IMR-90 (cell line): Measurements from ENCODE around the gene SIRT7. TPM values are rescaled to one million over a fixed set of nuclear protein-coding genes. Genes with fewer than 3 reads are reported as not detected.

Experiments
- ATAC-seq: fragments of 200-7000 bp; cut with Tn5 transposase; 2 replicates; pipeline ENCODE4 v1.9.1; 2020; ENCODE audit warnings: low read depth, mild to moderate bottlenecking, moderate library complexity
- BruUV-seq: library from RNA; stranded (reverse); fragments of 400-500 nt; replicated peaks from 2 replicates; lab custom pipeline; 2021; lab: Mats Ljungman, UMichigan
- CTCF ChIA-PET: fragments of 300-600 bp; formaldehyde crosslinking; extraction: SDS; loops from one replicate; lab custom pipeline; 2021; ENCODE audit warnings: antibody characterized with exemption; lab: Yijun Ruan, JAX
- POLR2A ChIA-PET: fragments of 300-600 bp; sonication (Branson Sonifier 250); formaldehyde crosslinking; loops from one replicate; lab custom pipeline; 2022; ENCODE audit warnings: antibody characterized with exemption; ENCODE audit not compliant: unreplicated experiment; lab: Charles Lee
- DNase-seq: peaks from one replicate; pipeline ENCODE4 v3.0.0; 2013
- H2AFZ ChIP-seq: replicated peaks from 2 replicates; pipeline ENCODE3; 2013; ENCODE audit warnings: low read length, mild to moderate bottlenecking; ENCODE audit not compliant: poor library complexity
- H2AK5ac ChIP-seq: 2 replicates; pipeline ENCODE4 v1.6.1; 2013; ENCODE audit warnings: low read depth, low read length, inconsistent platforms
- H2AK9ac ChIP-seq: replicated peaks from 2 replicates; pipeline ENCODE3; 2013; ENCODE audit warnings: mild to moderate bottlenecking, low read depth, low read length, moderate library complexity; ENCODE audit not compliant: poor library complexity
- H2BK120ac ChIP-seq: 2 replicates; pipeline ENCODE4 v1.6.1; 2013; ENCODE audit warnings: low read depth, low read length, inconsistent platforms
- H2BK15ac ChIP-seq: 3 replicates; pipeline ENCODE4 v1.6.1; 2013; ENCODE audit warnings: low read depth, low read length, inconsistent platforms
- H2BK20ac ChIP-seq: 2 replicates; pipeline ENCODE4 v1.6.1; 2013; ENCODE audit warnings: low read depth, mild to moderate bottlenecking, inconsistent platforms, low read length, moderate library complexity
- H2BK5ac ChIP-seq: 2 replicates; pipeline ENCODE4 v1.6.1; 2013; ENCODE audit warnings: mild to moderate bottlenecking, low read depth, low read length, inconsistent platforms; ENCODE audit not compliant: poor library complexity, severe bottlenecking
- H3K14ac ChIP-seq: replicated peaks from 2 replicates; pipeline ENCODE4 v1.6.1; 2013; ENCODE audit warnings: low read depth, low read length, inconsistent platforms
- H3K18ac ChIP-seq: 2 replicates; pipeline ENCODE4 v1.6.1; 2013; ENCODE audit warnings: low read depth, low read length, control low read depth
- H3K23ac ChIP-seq: 2 replicates; pipeline ENCODE4 v1.6.1; 2013; ENCODE audit warnings: low read depth, low read length, inconsistent platforms
- H3K27ac ChIP-seq: 2 replicates; pipeline ENCODE4 v1.5.1; 2013; ENCODE audit warnings: mild to moderate bottlenecking, control low read depth, low read length; ENCODE audit not compliant: insufficient read depth
- H3K27me3 ChIP-seq: 2 replicates; pipeline ENCODE4 v1.6.1; 2013; ENCODE audit warnings: low read length; ENCODE audit not compliant: control insufficient read depth, insufficient read depth
- H3K36me3 ChIP-seq: 2 replicates; pipeline ENCODE4 v1.6.1; 2013; ENCODE audit warnings: low read length, mixed read lengths; ENCODE audit not compliant: control insufficient read depth, insufficient read depth
- H3K4ac ChIP-seq: 2 replicates; pipeline ENCODE4 v1.6.1; 2013; ENCODE audit warnings: low read depth, low read length, inconsistent platforms
- H3K4me1 ChIP-seq: 2 replicates; pipeline ENCODE4 v1.6.1; 2013; ENCODE audit warnings: low read length, mixed read lengths; ENCODE audit not compliant: control insufficient read depth, insufficient read depth
- H3K4me2 ChIP-seq: 2 replicates; pipeline ENCODE4 v1.6.1; 2013; ENCODE audit warnings: low read depth, mild to moderate bottlenecking, control low read depth, low read length, moderate library complexity
- H3K4me3 ChIP-seq: 2 replicates; pipeline ENCODE4 v1.5.1; 2013; ENCODE audit warnings: low read depth, mild to moderate bottlenecking, control low read depth, low read length, moderate library complexity; ENCODE audit not compliant: insufficient read depth
- H3K56ac ChIP-seq: 2 replicates; pipeline ENCODE4 v1.6.1; 2013; ENCODE audit warnings: low read length, inconsistent platforms; ENCODE audit not compliant: insufficient read depth; ENCODE audit errors: extremely low read depth
- H3K79me1 ChIP-seq, 2 experiments: 2 replicates each; pipeline ENCODE4 v1.6.1; 2013; ENCODE audit warnings: low read length in 2 of 2, inconsistent platforms in 1 of 2, low read depth in 1 of 2
- H3K9ac ChIP-seq: 2 replicates; pipeline ENCODE4 v1.6.1; 2013; ENCODE audit warnings: low read depth, low read length, control low read depth
- H3K9me1 ChIP-seq: 2 replicates; pipeline ENCODE4 v1.6.1; 2013; ENCODE audit warnings: low read length, inconsistent platforms; ENCODE audit not compliant: insufficient read depth
- H3K9me3 ChIP-seq: 2 replicates; pipeline ENCODE4 v1.6.1; 2013; ENCODE audit warnings: low read length; ENCODE audit not compliant: control insufficient read depth, insufficient read depth
- H4K20me1 ChIP-seq: 2 replicates; pipeline ENCODE4 v1.6.1; 2013; ENCODE audit warnings: low read length, inconsistent platforms; ENCODE audit not compliant: insufficient read depth
- H4K5ac ChIP-seq: 2 replicates; pipeline ENCODE4 v1.6.1; 2013; ENCODE audit warnings: mild to moderate bottlenecking, low read depth, low read length, control low read depth
- H4K8ac ChIP-seq, 2 experiments: 2 replicates each; pipeline ENCODE4 v1.6.1; 2013; ENCODE audit warnings: low read depth in 2 of 2, low read length in 2 of 2, control low read depth in 1 of 2, inconsistent platforms in 1 of 2
- H4K91ac ChIP-seq: 2 replicates; pipeline ENCODE4 v1.6.1; 2013; ENCODE audit warnings: low read depth, low read length, inconsistent platforms; ENCODE audit not compliant: insufficient read depth
- BHLHE40 ChIP-seq: fragments of 150-350 bp; IDR thresholded peaks from 2 replicates; pipeline ENCODE4 v1.6.1; 2016; ENCODE audit warnings: mild to moderate bottlenecking, low read depth, low read length
- CEBPB ChIP-seq: IDR thresholded peaks from 2 replicates; pipeline ENCODE4 v1.6.1; 2012; ENCODE audit warnings: low read depth, low read length, improper control_type of control experiment
- CHD1 ChIP-seq: IDR thresholded peaks from 2 replicates; pipeline ENCODE4 v1.6.1; 2012; ENCODE audit warnings: low read depth, low read length, improper control_type of control experiment
- ELK1 ChIP-seq: fragments of 150-350 bp; IDR thresholded peaks from 2 replicates; pipeline ENCODE4 v1.6.1; 2016; ENCODE audit warnings: low read depth, mild to moderate bottlenecking, low read length, moderate library complexity, borderline replicate concordance
- FOS ChIP-seq: fragments of 150-350 bp; IDR thresholded peaks from 2 replicates; pipeline ENCODE4 v1.6.1; 2016; ENCODE audit warnings: low read depth, low read length
- MAFK ChIP-seq: IDR thresholded peaks from 2 replicates; pipeline ENCODE4 v1.6.1; 2012; ENCODE audit warnings: low read depth, low read length, improper control_type of control experiment
- MAZ ChIP-seq: IDR thresholded peaks from 2 replicates; pipeline ENCODE4 v1.6.1; 2012; ENCODE audit warnings: low read depth, mild to moderate bottlenecking, low read length, improper control_type of control experiment, moderate library complexity, borderline replicate concordance
- MXI1 ChIP-seq: IDR thresholded peaks from 2 replicates; pipeline ENCODE4 v1.6.1; 2012; ENCODE audit warnings: low read depth, mild to moderate bottlenecking, low read length, moderate library complexity, borderline replicate concordance
- RAD21 ChIP-seq: IDR thresholded peaks from 2 replicates; pipeline ENCODE4 v1.6.1; 2012; ENCODE audit warnings: low read length, improper control_type of control experiment
- RCOR1 ChIP-seq: IDR thresholded peaks from 2 replicates; pipeline ENCODE4 v1.6.1; 2012; ENCODE audit warnings: mild to moderate bottlenecking, low read length, improper control_type of control experiment; ENCODE audit not compliant: insufficient replicate concordance
- RFX5 ChIP-seq: IDR thresholded peaks from 2 replicates; pipeline ENCODE4 v1.8.0; 2012; ENCODE audit warnings: low read depth, mild to moderate bottlenecking, low read length, moderate library complexity
- SMC3 ChIP-seq: fragments of 150-350 bp; IDR thresholded peaks from 2 replicates; pipeline ENCODE4 v1.6.1; 2016; ENCODE audit warnings: low read depth, mild to moderate bottlenecking, antibody characterized with exemption, low read length, moderate library complexity
- USF2 ChIP-seq: fragments of 150-350 bp; IDR thresholded peaks from 2 replicates; pipeline ENCODE4 v1.6.1; 2017; ENCODE audit warnings: mild to moderate bottlenecking, antibody characterized with exemption, low read length, low read depth
- WGBS, 2 experiments: methylation state at CpG; one replicate each; pipeline versions ENCODE4 v1.1.5 to v1.1.7; 2013; ENCODE audit warnings: missing lambda C conversion rate in 2 of 2; ENCODE audit not compliant: insufficient read length in 1 of 2; ENCODE audit errors: extremely low coverage in 2 of 2; 5-methylcytosine and 5-hydroxymethylcytosine counted together
- dilution Hi-C: fragments of 300-500 bp; cut with HindIII; formaldehyde crosslinking; loops from one replicate; pipeline ENCODE4 v1.14.3; 2018; ENCODE audit warnings: low sequenced_read_pairs; ENCODE audit not compliant: unreplicated experiment
- in situ Hi-C: fragments of 300-500 bp; cut with MboI; formaldehyde crosslinking; loops from 3 replicates; pipeline ENCODE4 v1.14.3; 2019; ENCODE audit warnings: low sequenced_read_pairs, inconsistent platforms, mixed read lengths
- intact Hi-C: fragments of 100-400 bp; cut with micrococcal nuclease; formaldehyde crosslinking; loops from 2 replicates; pipeline ENCODE4 v1.10.0; 2022
- polyA plus RNA-seq, 3 experiments: library from polyadenylated mRNA; depleted of rRNA; stranded (reverse); fragments of >200 nt; gene quantifications; 2 replicates each; pipeline ENCODE4 v1.2.3, GENCODE V29; 2012; ENCODE audit warnings: low replicate concordance in 1 of 3
- total RNA-seq: library from RNA; depleted of rRNA; stranded (reverse); fragments of >200 nt; gene quantifications from 2 replicates; pipeline ENCODE4 v1.2.3, GENCODE V29; 2012
- TF ChIP-seq, protein P1 (sequence below): conservative IDR thresholded peaks from 2 replicates; pipeline ENCODE4 v1.5.1; 2012; ENCODE audit warnings: mild to moderate bottlenecking, low read depth, low read length, improper control_type of control experiment

The SIRT7 gene
- total and polyA plus RNA-seq, 2 of the 4 experiments (the other 2 are of a cell fraction): 14.5 to 19.8 TPM

- intact Hi-C loops: no loop called here
- no peak for DNase-seq
- Histone ChIP-seq H3K14ac (no peak overlapping the region), H4K5ac (no peak overlapping the region), H2AK9ac (no peak overlapping the region), H2BK15ac (no peak overlapping the region), H3K4ac (no peak overlapping the region), H4K8ac (no peak overlapping the region), H2AK5ac (no peak overlapping the region), H3K23ac (no peak overlapping the region), H4K20me1 (peaks cover 10% of the 10 kb centered on the region), H3K4me3 (no peak overlapping the region), H2BK120ac (no peak overlapping the region), H3K27ac (no peak overlapping the region), H3K36me3 (peaks cover 20% of the 10 kb centered on the region; the same call in 1 of the 2 replicates), H3K4me2 (no peak overlapping the region), H3K79me1 (peaks cover 0 to 20% of the 10 kb centered on the region in 2 experiments; a peak in 2 of 4 replicates), H3K9ac (no peak overlapping the region), H3K18ac (no peak overlapping the region), H3K9me1 (0 out of 2 replicates have a peak, but pooled peaks cover 4% of the 10 kb centered on the region), H2BK5ac (no peak overlapping the region), H3K9me3 (no peaks in the 10 kb centered on the region), H3K56ac (no peak overlapping the region), H3K4me1 (peaks cover 2% of the 10 kb centered on the region; the same call in 1 of the 2 replicates), H2AFZ (no peak overlapping the region), H2BK20ac (no peak overlapping the region), H4K91ac (no peak overlapping the region), H3K27me3 (no peaks in the 10 kb centered on the region)
- ChIA-PET CTCF (no interaction called here), POLR2A (no interaction called here)
- no TSS peak for BruUV-seq
- dilution Hi-C loops: no loop called here
- no peak for ATAC-seq
- 84% methylated on average over 5 of the region's 28 CpGs; no CpG with 5 or more reads in 1 of the 2 experiments for WGBS, 2 experiments
- in situ Hi-C loops: no loop called here
- TF ChIP-seq CHD1 (no peak), MAFK (no peak), RAD21 (no peak), RFX5 (no peak), SMC3 (no peak), MAZ (no peak), MXI1 (no peak), BHLHE40 (no peak), RCOR1 (no peak), FOS (no peak), USF2 (no peak), CEBPB (no peak), ELK1 (no peak)
- TF ChIP-seq, protein P1, sequence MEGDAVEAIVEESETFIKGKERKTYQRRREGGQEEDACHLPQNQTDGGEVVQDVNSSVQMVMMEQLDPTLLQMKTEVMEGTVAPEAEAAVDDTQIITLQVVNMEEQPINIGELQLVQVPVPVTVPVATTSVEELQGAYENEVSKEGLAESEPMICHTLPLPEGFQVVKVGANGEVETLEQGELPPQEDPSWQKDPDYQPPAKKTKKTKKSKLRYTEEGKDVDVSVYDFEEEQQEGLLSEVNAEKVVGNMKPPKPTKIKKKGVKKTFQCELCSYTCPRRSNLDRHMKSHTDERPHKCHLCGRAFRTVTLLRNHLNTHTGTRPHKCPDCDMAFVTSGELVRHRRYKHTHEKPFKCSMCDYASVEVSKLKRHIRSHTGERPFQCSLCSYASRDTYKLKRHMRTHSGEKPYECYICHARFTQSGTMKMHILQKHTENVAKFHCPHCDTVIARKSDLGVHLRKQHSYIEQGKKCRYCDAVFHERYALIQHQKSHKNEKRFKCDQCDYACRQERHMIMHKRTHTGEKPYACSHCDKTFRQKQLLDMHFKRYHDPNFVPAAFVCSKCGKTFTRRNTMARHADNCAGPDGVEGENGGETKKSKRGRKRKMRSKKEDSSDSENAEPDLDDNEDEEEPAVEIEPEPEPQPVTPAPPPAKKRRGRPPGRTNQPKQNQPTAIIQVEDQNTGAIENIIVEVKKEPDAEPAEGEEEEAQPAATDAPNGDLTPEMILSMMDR: no peak
Observed at GRCh38 chr17:81904600-81905423, 13.2 kb downstream of the SIRT7 start.
